Activated naive CD8-positive, alpha-beta T cell treated with anti-CD3 and anti-CD28 coated beads, Interleukin-2, amount 10 ng/mL, durations not matched to agents 7 days and 5 days (primary cell): Measurements from ENCODE around the gene AANAT. TPM values are rescaled to one million over a fixed set of nuclear protein-coding genes. Genes with fewer than 3 reads are reported as not detected.

Experiments
- ATAC-seq: fragments of 150-1000 bp; cut with Tn5 transposase; one replicate; pipeline ENCODE4 v1.10.0; 2021; ENCODE audit warnings: low read depth, moderate library complexity
- POLR2A ChIA-PET: fragments of 350-600 bp; sonication (Branson Sonifier 250); formaldehyde crosslinking; loops from one replicate; lab custom pipeline; 2021; ENCODE audit warnings: antibody characterized with exemption; lab: Charles Lee
- DNase-seq: peaks from one replicate; pipeline ENCODE4 v3.0.0; 2021
- H3K27ac Mint-ChIP-seq: one replicate; pipeline ENCODE4 v1.8.0; 2022; ENCODE audit warnings: mild to moderate bottlenecking, mixed read lengths
- H3K27me3 Mint-ChIP-seq: one replicate; pipeline ENCODE4 v1.8.0; 2022; ENCODE audit warnings: mild to moderate bottlenecking, moderate library complexity, mixed read lengths
- H3K36me3 Mint-ChIP-seq: one replicate; pipeline ENCODE4 v1.8.0; 2021; ENCODE audit warnings: mild to moderate bottlenecking, mixed read lengths
- H3K4me1 Mint-ChIP-seq: one replicate; pipeline ENCODE4 v1.8.0; 2021; ENCODE audit warnings: mixed read lengths
- H3K4me3 Mint-ChIP-seq: one replicate; pipeline ENCODE4 v1.8.0; 2022; ENCODE audit warnings: mild to moderate bottlenecking, moderate library complexity, mixed read lengths
- H3K9me3 Mint-ChIP-seq: one replicate; pipeline ENCODE4 v1.8.0; 2021; ENCODE audit warnings: mixed read lengths
- total RNA-seq, 2 experiments: library from RNA; stranded (reverse); gene quantifications; one replicate each; pipeline ENCODE4 v1.2.3, GENCODE V29; 2021

Gene AANAT
- total RNA-seq = not detected

- Mint-ChIP-seq H3K27me3 (peaks cover 2% of the 10 kb centered on the region), H3K36me3 (peaks cover 7% of the 10 kb centered on the region), H3K4me1 (peaks cover 7% of the 10 kb centered on the region), H3K4me3 (no peak within 1 kb of the TSS), H3K27ac (no peak within 1 kb of the TSS), H3K9me3 (no peaks in the 10 kb centered on the region)
- DNase-seq (no peak), ATAC-seq (no peak)
- POLR2A ChIA-PET = interaction anchor here (0.5 to 1.3 kb wide), 5 partner anchors 10 to 41 kb away, joined by 3 read pairs; no protein-coding TSS in a partner anchor
These were observed at the start of gene AANAT for GRCh38 chr17:76467366-76467765. TSS of gene AANAT (plus strand) at chr17:76467603. CDS start at chr17:76468747, 1,144 bp downstream.

- DNase-seq = no peak
- ATAC-seq = no peak
- Mint-ChIP-seq H3K4me3 (no peak overlapping the region), H3K27me3 (no peaks in the 10 kb centered on the region), H3K27ac (no peak overlapping the region), H3K9me3 (no peaks in the 10 kb centered on the region), H3K36me3 (peaks cover 6% of the 10 kb centered on the region), H3K4me1 (no peaks in the 10 kb centered on the region)
- POLR2A ChIA-PET = no interaction called here
These were observed 47.7 kb upstream of the AANAT start for GRCh38 chr17:76419576-76420260.

- Mint-ChIP-seq H3K4me3 (no peak overlapping the region), H3K27me3 (no peaks in the 10 kb centered on the region), H3K27ac (no peak overlapping the region), H3K36me3 (peaks cover 6% of the 10 kb centered on the region), H3K9me3 (no peaks in the 10 kb centered on the region), H3K4me1 (no peaks in the 10 kb centered on the region)
- DNase-seq = no peak
- POLR2A ChIA-PET = no interaction called here
- no peak for ATAC-seq
These were observed 46.9 kb upstream of the AANAT start for GRCh38 chr17:76420356-76421043.

GRCh38 chr17:76421044-76421407, 46.4 kb upstream of the AANAT start:
- Mint-ChIP-seq H3K27ac (no peak overlapping the region), H3K27me3 (no peaks in the 10 kb centered on the region), H3K36me3 (peaks cover 6% of the 10 kb centered on the region), H3K4me3 (no peak overlapping the region), H3K4me1 (no peaks in the 10 kb centered on the region), H3K9me3 (no peaks in the 10 kb centered on the region)
- DNase-seq (no peak), ATAC-seq (no peak)
- POLR2A ChIA-PET = no interaction called here

GRCh38 chr17:76422406-76422805, 45.0 kb upstream of the AANAT start:
- Mint-ChIP-seq H3K4me3 (no peak overlapping the region), H3K27me3 (no peaks in the 10 kb centered on the region), H3K9me3 (no peaks in the 10 kb centered on the region), H3K27ac (no peak overlapping the region), H3K36me3 (peaks cover 6% of the 10 kb centered on the region), H3K4me1 (no peaks in the 10 kb centered on the region)
- DNase-seq = no peak
- POLR2A ChIA-PET = no interaction called here
- no peak for ATAC-seq

- no peak overlapping the region for H3K27ac Mint-ChIP-seq
- H3K27me3 Mint-ChIP-seq = no peaks in the 10 kb centered on the region
- POLR2A ChIA-PET = no interaction called here
- H3K36me3 Mint-ChIP-seq = peaks cover 6% of the 10 kb centered on the region
- ATAC-seq = no peak
- no peak overlapping the region for H3K4me3 Mint-ChIP-seq
- no peaks in the 10 kb centered on the region for H3K4me1 Mint-ChIP-seq
- no peaks in the 10 kb centered on the region for H3K9me3 Mint-ChIP-seq
- no peak for DNase-seq
These were observed 44.5 kb upstream of the AANAT start for GRCh38 chr17:76422860-76423259.

GRCh38 chr17:76426853-76427252, 40.5 kb upstream of the AANAT start:
- H3K4me1 Mint-ChIP-seq = peaks cover 4% of the 10 kb centered on the region
- POLR2A ChIA-PET = no interaction called here

GRCh38 chr17:76427501-76428231, 39.7 kb upstream of the AANAT start:
- ATAC-seq = no peak
- Mint-ChIP-seq H3K27ac (no peak overlapping the region), H3K36me3 (peaks cover 9% of the 10 kb centered on the region), H3K4me3 (no peak overlapping the region), H3K27me3 (no peaks in the 10 kb centered on the region), H3K4me1 (peaks cover 4% of the 10 kb centered on the region), H3K9me3 (no peaks in the 10 kb centered on the region)
- POLR2A ChIA-PET = no interaction called here
- DNase-seq = no peak

More at GRCh38 chr17:76426853-76427252, 40.5 kb upstream of the AANAT start:
- DNase-seq = no peak
- no peaks in the 10 kb centered on the region for H3K9me3 Mint-ChIP-seq
- H3K36me3 Mint-ChIP-seq = peaks cover 11% of the 10 kb centered on the region
- no peaks in the 10 kb centered on the region for H3K27me3 Mint-ChIP-seq
- H3K27ac Mint-ChIP-seq = no peak overlapping the region
- H3K4me3 Mint-ChIP-seq = no peak overlapping the region
- ATAC-seq = no peak

GRCh38 chr17:76428511-76428910, 38.9 kb upstream of the AANAT start:
- ATAC-seq (no peak), DNase-seq (no peak)
- H3K27me3 Mint-ChIP-seq = no peaks in the 10 kb centered on the region
- H3K27ac Mint-ChIP-seq = no peak overlapping the region
- peaks cover 6% of the 10 kb centered on the region for H3K36me3 Mint-ChIP-seq
- H3K4me3 Mint-ChIP-seq = no peak overlapping the region
- no peaks in the 10 kb centered on the region for H3K9me3 Mint-ChIP-seq
- POLR2A ChIA-PET = interaction anchor here (0.7 kb wide), 1 partner anchor 30 kb away, joined by 3 read pairs; no protein-coding TSS in a partner anchor
- peaks cover 4% of the 10 kb centered on the region for H3K4me1 Mint-ChIP-seq

- H3K9me3 Mint-ChIP-seq = no peaks in the 10 kb centered on the region
- no peak overlapping the region for H3K27ac Mint-ChIP-seq
- no peak overlapping the region for H3K4me3 Mint-ChIP-seq
- H3K36me3 Mint-ChIP-seq = peaks cover 6% of the 10 kb centered on the region
- POLR2A ChIA-PET = no interaction called here
- peaks cover 5% of the 10 kb centered on the region for H3K4me1 Mint-ChIP-seq
- no peak for DNase-seq
- no peaks in the 10 kb centered on the region for H3K27me3 Mint-ChIP-seq
- no peak for ATAC-seq
These were observed 35.9 kb upstream of the AANAT start for GRCh38 chr17:76431509-76431908.

- POLR2A ChIA-PET = no interaction called here
- H3K27ac Mint-ChIP-seq = no peak overlapping the region
- no peaks in the 10 kb centered on the region for H3K9me3 Mint-ChIP-seq
- DNase-seq (no peak), ATAC-seq (no peak)
- peaks cover 6% of the 10 kb centered on the region for H3K36me3 Mint-ChIP-seq
- no peaks in the 10 kb centered on the region for H3K27me3 Mint-ChIP-seq
- no peak overlapping the region for H3K4me3 Mint-ChIP-seq
- peaks cover 5% of the 10 kb centered on the region for H3K4me1 Mint-ChIP-seq
These were observed 35.4 kb upstream of the AANAT start for GRCh38 chr17:76432004-76432403.

- Mint-ChIP-seq H3K4me1 (peaks cover 5% of the 10 kb centered on the region), H3K27ac (no peak overlapping the region), H3K27me3 (no peaks in the 10 kb centered on the region), H3K9me3 (no peaks in the 10 kb centered on the region), H3K4me3 (no peak overlapping the region), H3K36me3 (peaks cover 6% of the 10 kb centered on the region)
- ATAC-seq (no peak), DNase-seq (no peak)
- POLR2A ChIA-PET = no interaction called here
These were observed 34.6 kb upstream of the AANAT start for GRCh38 chr17:76432712-76433336.

- peaks cover 4% of the 10 kb centered on the region for H3K36me3 Mint-ChIP-seq
- H3K4me1 Mint-ChIP-seq = peaks cover 4% of the 10 kb centered on the region
- POLR2A ChIA-PET = no interaction called here
- ATAC-seq = no peak
- no peak overlapping the region for H3K27ac Mint-ChIP-seq
- no peak overlapping the region for H3K4me3 Mint-ChIP-seq
- no peak for DNase-seq
- H3K27me3 Mint-ChIP-seq = no peaks in the 10 kb centered on the region
- H3K9me3 Mint-ChIP-seq = no peaks in the 10 kb centered on the region
These were observed 33.7 kb upstream of the AANAT start for GRCh38 chr17:76433693-76434092.
